Kidney tubule cell (primary cell): ENCODE data around the gene GMDS.

Experiments
- DNase-seq: peaks from one replicate; pipeline ENCODE4 v3.0.0-alpha.2; 2018; ENCODE audit warnings: low spot score

GMDS gene

DNA sequence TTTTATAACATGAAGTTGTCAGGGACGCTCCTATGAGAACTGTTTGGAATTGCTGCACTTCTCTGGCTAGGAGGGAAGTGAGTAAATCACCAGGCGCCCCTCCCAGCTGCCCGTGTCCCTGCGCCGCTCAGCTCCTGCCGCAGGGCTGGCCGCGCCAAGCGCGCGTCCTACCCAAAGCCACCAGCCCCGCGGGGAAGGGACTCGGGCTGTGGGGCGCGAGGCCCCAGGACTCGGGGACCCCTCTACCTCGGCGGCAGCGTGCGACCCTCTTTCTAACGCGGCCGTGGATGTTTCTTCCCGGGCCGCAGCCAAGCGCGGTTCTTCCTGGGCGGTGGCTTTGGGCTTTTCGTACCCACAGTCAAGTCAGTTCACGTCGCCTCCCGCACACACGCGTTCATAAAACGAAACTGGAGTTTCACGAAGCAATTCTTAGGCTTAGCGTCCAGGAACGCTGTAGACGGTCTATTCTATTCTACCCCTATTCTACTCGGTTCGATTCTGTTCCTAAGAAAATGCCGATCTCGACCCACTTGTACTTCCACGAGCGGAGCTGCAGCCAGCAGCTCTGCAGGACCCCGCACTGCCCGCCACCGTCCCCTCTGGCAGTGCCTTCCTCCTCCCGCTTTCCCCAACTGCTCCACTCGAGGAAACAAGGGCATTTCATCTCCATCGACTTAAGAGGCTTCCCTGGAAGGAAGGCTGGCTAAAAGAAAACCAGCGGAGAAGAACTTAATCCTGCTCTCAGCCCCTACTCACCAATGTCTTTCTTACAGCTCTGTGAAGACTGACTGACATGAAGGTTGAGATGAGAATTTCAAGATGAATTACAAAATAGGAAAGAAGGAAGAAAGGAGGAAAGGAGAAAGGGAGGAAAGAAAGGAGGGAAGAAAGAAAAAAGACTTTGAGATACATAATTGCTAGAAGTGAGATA is 620.3 kb downstream of the GMDS start:
- DNase-seq, result peak; percentile 66

DNA sequence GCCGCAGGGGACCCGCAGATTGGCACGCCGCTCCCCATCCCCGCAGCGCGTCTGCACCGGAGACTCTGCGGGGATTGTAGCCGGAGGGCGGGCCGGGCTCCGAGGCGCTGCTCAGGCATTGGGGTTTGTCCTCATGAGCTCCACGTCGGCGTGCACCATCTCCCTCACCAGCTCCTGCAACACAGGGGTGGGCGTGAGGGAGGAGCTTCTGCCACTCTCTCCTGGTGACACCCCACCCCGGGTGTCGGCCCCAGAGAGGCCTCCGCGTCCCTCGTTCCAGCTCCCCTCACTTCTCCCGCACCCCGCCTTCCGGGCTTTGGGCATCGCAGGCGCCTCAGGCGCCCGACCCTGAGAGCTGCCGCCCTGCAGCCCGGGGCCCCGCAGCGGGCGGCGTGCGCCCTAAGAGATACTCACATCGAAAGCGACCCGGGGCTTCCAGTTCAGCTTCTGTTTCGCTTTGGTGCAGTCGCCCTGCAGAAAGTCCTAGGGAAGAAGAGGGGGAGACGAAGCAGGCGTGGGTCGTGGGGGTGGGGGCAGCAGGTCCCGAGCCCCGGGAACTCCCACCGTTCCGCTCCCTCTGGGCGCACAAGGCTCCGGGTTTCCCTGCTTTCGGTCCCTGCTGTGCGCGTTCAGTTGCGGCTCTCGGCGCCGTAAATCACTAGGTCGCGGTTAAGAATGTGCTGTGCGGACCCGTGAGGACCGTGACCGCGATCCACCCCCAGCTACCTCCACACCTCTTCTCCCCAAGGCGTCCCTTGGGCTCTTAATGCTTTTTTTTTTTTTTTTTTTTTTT is 621.2 kb downstream of the GMDS start:
- peak; percentile 30 for DNase-seq

- no peak for DNase-seq
Measured at GRCh38 chr6:1623769-1624057, 621.7 kb downstream of the GMDS start.

- DNase-seq, result peak; percentile 31
Measured at GRCh38 chr6:1622851-1623768, 622.3 kb downstream of the GMDS start.

DNA sequence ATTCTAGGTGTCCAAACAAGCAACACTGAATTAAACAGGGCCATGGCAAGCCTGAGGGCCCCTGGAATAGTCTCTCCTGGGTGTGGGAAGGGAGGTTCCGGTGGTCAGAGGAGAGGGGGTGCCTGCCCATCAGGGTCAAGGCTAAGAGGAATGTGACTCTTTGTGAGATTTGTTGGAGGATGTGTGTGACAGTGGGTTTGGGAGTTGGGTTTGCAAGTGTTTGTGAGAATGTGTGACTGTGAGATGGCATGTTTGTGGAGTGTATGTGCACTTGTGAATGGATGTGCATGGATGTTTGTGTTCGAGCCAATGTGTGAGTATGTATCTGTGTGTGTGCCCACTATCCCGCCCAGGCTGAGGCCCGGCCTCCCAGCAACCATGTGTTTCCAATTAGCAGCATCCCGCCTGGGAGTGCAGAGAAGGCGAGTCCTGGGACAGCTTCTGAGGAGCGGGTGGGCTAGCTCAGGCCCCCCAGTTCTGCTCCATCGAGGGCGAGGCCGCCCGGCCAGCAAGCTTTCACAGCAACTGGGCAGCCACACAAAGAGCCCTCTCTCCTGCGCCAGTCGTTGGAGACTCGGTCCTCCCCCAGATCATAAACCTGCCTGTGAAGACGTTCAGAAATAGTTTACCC is 623.1 kb downstream of the GMDS start:
- peak; percentile 21 for DNase-seq

- DNase-seq, result peak; percentile 20
Measured at GRCh38 chr6:1621070-1621701, 624.2 kb downstream of the GMDS start.

GRCh38 chr6:1620504-1621069 is 624.8 kb downstream of the GMDS start:
- DNase-seq, result peak; percentile 5

GRCh38 chr6:1619673-1620503 is 625.5 kb downstream of the GMDS start:
- DNase-seq, result peak; percentile 60

GRCh38 chr6:1619098-1619672 is 626.2 kb downstream of the GMDS start:
- DNase-seq, result peak; percentile 7

DNA sequence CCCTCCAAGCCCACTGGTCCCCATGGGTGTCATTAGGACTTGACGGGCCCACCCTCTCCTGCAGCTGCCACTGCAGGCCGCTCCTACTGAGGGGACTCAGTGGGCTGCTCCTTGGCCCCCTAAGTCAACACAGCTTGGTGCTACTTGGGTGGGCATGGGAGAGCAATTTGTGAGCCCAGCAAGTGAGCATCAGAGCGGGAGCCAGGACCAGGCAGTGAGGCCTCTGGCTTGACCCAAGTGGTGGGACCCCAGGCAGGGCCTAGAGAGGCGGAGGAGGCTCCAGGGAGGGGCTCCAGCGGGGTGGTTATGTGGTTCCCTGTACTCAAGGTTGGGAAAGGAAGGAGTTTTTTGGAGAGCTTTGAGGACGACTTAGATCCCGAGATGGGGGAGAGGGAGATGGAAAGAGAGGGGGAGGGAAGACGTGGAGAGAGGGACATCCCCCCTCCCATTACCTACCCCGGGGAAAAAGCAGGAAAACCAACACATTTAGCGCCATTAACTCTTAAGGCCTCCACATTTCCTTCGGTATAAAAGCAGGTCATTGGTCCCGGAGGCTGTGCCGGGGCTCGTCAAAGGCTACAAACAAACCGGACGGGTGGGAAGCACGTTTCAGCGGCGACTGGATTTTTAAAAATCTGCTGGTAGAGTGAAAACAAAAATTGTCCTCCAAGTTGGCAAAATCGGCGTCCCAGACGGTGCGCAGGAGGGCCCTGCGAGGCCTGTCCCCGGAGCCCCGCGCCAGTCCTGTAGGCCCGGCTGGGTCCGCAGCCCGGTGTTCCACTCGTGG is 626.9 kb downstream of the GMDS start:
- DNase-seq, result peak; percentile 25

- DNase-seq, result peak; percentile 27
Measured at GRCh38 chr6:1617466-1618310, 627.7 kb downstream of the GMDS start.

DNA sequence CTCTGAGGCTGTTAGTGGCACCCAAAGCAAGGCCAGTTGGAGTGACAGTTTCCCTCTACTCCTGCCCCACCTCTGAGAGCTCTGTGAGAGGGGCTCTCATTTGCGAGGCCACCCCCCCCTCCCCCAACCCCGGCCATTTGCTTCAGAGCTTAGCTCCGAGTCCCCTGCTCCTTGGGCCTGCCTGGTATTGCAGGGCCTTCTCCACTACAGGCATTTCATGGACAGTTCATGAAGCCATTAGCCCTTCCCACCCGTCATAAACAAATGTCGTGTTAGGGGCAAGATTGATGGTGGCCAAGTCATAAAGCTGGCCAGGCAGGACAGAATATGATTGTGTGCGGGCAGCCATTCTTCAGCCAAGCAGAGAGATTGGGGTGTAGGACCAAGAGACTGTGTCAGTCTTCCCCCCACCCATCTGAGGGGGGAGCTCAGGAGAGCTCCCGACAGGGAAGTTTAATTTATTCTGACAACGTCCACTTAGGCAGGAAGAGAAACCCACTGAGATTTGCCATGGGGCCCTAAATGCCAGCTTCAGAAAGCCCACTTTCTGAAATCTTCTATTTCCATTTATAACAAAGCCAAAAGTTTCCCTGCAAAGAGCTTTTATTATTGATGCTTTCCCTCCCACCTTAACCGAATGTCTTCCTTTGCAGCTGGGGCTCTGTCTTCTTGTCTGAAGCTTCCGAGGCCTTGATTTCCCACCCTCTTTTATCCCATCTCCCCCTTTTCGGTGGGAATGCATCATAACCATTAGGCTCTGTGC is 628.5 kb downstream of the GMDS start:
- DNase-seq, result peak; percentile 58

DNA sequence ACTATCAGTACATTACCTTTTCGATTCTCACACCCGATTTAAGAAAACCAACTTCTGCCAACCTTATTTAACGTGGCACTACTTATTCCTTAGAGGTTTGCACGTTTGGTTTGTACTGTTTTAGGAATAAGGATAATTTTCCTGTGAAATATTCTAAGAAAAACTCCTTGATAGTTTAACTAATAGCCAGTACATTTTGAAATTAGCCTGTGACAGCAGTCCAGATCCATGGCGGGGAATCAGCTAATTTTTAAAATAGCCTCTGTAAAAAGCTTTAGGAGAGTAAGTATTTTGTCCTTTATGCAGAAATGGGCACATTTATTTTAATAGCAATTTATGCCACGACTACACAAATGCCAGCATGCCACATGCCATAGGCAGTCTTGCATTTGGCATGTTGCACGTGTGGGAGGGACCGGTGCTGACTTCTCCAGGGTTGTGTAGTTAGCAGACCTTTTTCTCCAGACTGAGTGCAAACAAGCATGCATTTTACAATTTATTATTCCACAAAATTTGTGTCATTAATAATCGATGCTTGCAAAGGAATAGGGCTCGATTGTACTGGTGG is 629.5 kb downstream of the GMDS start:
- DNase-seq, result peak; percentile 29

- DNase-seq, result peak; percentile 19
Measured at GRCh38 chr6:1615151-1615852, 630.1 kb downstream of the GMDS start.

DNA sequence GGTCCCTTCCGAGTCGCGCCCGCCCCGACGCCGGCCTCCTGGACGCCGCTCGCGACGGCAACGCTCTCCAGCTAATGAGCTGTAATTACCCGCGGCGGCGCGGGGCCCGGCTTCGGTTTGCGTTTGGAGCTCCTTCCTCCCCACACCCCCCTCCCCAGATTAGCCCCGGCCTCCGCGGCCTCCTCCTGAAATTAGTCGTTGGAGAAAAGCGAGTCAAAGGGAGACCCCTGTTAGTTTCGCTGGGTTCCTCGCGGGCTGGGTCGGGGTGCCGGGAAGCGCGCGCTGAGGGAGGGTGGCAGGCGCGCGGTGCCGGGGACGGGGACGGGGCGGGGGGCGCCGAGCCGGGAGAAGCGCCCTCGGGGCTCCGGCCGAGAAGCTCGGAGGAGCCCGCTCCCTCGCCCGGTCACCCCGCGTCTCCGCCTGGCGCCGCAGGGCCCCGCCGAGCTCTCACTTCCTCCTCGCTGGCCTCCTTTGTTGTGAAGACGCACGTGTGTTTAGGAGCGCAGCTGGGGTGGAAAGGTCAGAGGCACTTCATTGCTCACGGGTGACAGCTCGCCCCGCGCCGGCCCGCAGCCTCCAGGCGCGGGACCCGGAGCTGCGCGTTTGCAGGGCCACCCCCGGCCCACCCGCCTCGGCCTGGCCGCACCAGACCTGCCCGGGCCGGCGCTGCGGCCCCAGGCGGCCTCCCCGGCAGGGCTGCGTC is 630.8 kb downstream of the GMDS start:
- DNase-seq, result peak; percentile 53
